Transverse colon (tissue), 4 donors: ENCODE measurements around the gene SPG11. TPM values are rescaled to one million over a fixed set of nuclear protein-coding genes. Genes with fewer than 3 reads are reported as not detected.

ENCODE experiments used
- DNase-seq: peaks from one replicate; pipeline ENCODE4 v3.0.0-alpha.2; 2019
- H3K27ac ChIP-seq, 4 donors: fragments of 200-600 bp; sonication (generic); 2 replicates each; pipeline ENCODE4 v1.5.1; 2016 to 2018; ENCODE audit warnings: inconsistent platforms in 4 of 4
- H3K27me3 ChIP-seq: fragments of 200-600 bp; sonication (generic); 2 replicates; pipeline ENCODE4 v1.5.1; 2017; ENCODE audit warnings: inconsistent platforms
- H3K36me3 ChIP-seq, 4 donors: fragments of 200-600 bp; sonication (generic); 2 replicates each; pipeline ENCODE4 v1.5.1; 2017 to 2019; ENCODE audit warnings: inconsistent platforms in 4 of 4
- H3K4me1 ChIP-seq, 4 donors: fragments of 200-600 bp; sonication (generic); 2 replicates each; pipeline ENCODE4 v1.5.1; 2017 to 2020; ENCODE audit warnings: inconsistent platforms in 4 of 4
- H3K4me3 ChIP-seq, 4 donors: fragments of 200-600 bp; sonication (generic); 1 replicate in 1 of 4; 2 replicates in 3 of 4; pipeline versions ENCODE4 v1.5.1 to v1.6.1; 2017 to 2019; ENCODE audit warnings: inconsistent platforms in 4 of 4
- H3K9me3 ChIP-seq, 2 donors: fragments of 200-600 bp; sonication (generic); 2 replicates each; pipeline ENCODE4 v1.5.1; 2017 to 2019; ENCODE audit warnings: inconsistent platforms in 2 of 2
- CTCF ChIP-seq, 5 experiments: fragments of 200-600 bp in 3 of 5; fragments of 450-650 bp in 2 of 5; sonication (generic) in 3 of 5; IDR thresholded peaks; 1 replicate in 2 of 5; 2 replicates in 3 of 5; pipeline ENCODE4 v1.5.1; 2016 to 2017; ENCODE audit warnings: antibody characterized with exemption in 5 of 5, inconsistent platforms in 3 of 5, mild to moderate bottlenecking in 2 of 5, moderate library complexity in 1 of 5
- EP300 ChIP-seq: sonication (generic); formaldehyde crosslinking; IDR thresholded peaks from one replicate; pipeline ENCODE4 v1.6.1; 2017; ENCODE audit warnings: antibody characterized with exemption, low read depth
- POLR2A ChIP-seq: fragments of 450-650 bp; IDR thresholded peaks from one replicate; pipeline ENCODE4 v1.6.1; 2016; ENCODE audit warnings: antibody characterized with exemption, mild to moderate bottlenecking, moderate library complexity
- POLR2AphosphoS5 ChIP-seq, 3 donors: sonication (generic); formaldehyde crosslinking; IDR thresholded peaks; one replicate each; pipeline ENCODE4 v1.6.1; 2016; ENCODE audit warnings: antibody characterized with exemption in 3 of 3
- WGBS, 2 donors: methylation state at CpG; one replicate each; pipeline ENCODE4 v1.1.5; 2018; ENCODE audit warnings: low coverage in 1 of 2; 5-methylcytosine and 5-hydroxymethylcytosine counted together
- in situ Hi-C, 4 donors: fragments of 200-750 bp; cut with MboI; loops; one replicate each; pipeline versions ENCODE4 v1.15.0 to v1.15.1; 2017; ENCODE audit warnings: low sequenced_read_pairs in 3 of 4, low pct_ligation_motif_present in 1 of 4, low pct_unique_long_range_greater_than_20kb in 1 of 4
- intact Hi-C: fragments of 100-400 bp; cut with DNase I; formaldehyde crosslinking; loops from one replicate; pipeline ENCODE4 v1.15.1; 2023; ENCODE audit warnings: low total_unique reads
- total RNA-seq, 4 donors: library from RNA; depleted of rRNA; stranded (reverse); fragments of >200 nt; gene quantifications; one replicate each; pipeline ENCODE4 v1.1.0, GENCODE V29; 2016

SPG11 gene
- total RNA-seq, 4 donors from 2014 or later = 79.7 to 149 (median 103) TPM

DNA sequence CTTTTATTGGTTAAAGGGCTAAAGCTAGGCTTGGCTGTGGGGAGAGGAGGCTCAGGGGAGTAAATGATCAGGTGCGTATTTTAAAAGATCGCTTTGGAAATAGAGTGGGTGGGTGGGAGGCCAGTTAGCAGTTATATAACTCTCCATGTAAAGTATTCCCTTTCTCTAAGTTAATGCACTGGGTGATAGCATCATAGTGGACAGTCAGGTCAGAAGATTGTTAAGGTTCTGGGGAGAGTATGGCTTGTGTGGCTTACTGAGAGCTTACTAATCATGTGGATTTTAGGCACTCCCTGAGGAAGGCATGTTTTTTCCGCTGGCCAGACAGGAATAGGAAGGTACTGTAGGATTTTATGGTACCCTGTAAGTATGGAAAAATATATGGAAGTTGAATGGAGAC is 132.8 kb downstream of the SPG11 start:
- in situ Hi-C loops = no loop called here

GRCh38 chr15:44529864-44530604 is 133.4 kb downstream of the SPG11 start:
- H3K9me3 ChIP-seq = no peaks in the 10 kb centered on the region
- 73 to 80% methylated on average over 9 to 10 of the region's 10 CpGs for WGBS, 2 donors
- peaks cover 0 to 2% (median 0%) of the 10 kb centered on the region in 4 donors for H3K4me1 ChIP-seq
- H3K27me3 ChIP-seq = no peaks in the 10 kb centered on the region
- intact Hi-C loops = loop anchor here (10.0 kb wide), 1 partner anchor 105 kb away; the partner anchor contains the start of gene CTDSPL2
- no peak overlapping the region for H3K27ac ChIP-seq
- H3K4me3 ChIP-seq = no peak overlapping the region
- peaks cover 0 to 15% (median 4%) of the 10 kb centered on the region in 4 donors for H3K36me3 ChIP-seq
- no peak for DNase-seq
- no peak for TF ChIP-seq EP300
- TF ChIP-seq POLR2AphosphoS5 (IDR thresholded peaks at IDR 0.05) = no peak
- no peak for TF ChIP-seq POLR2A
- TF ChIP-seq CTCF (IDR thresholded peaks at IDR 0.05) = no peak
- in situ Hi-C loops = no loop called here

More for the DNA sequence above, 132.8 kb downstream of the SPG11 start:
- H3K4me1 ChIP-seq = peaks cover 0 to 8% (median 4%) of the 10 kb centered on the region in 4 donors
- no peak for DNase-seq
- H3K36me3 ChIP-seq = peaks cover 0 to 9% (median under 1%) of the 10 kb centered on the region in 4 donors
- H3K9me3 ChIP-seq = no peaks in the 10 kb centered on the region
- TF ChIP-seq CTCF (IDR thresholded peaks at IDR 0.05) = no peak
- H3K4me3 ChIP-seq = no peak overlapping the region
- 92 to 98% methylated on average over 3 of the region's 3 CpGs for WGBS, 2 donors
- intact Hi-C loops = loop anchor here (10.0 kb wide), 1 partner anchor 106 kb away; the partner anchor contains the start of gene CTDSPL2
- H3K27ac ChIP-seq = no peak overlapping the region
- no peaks in the 10 kb centered on the region for H3K27me3 ChIP-seq

DNA sequence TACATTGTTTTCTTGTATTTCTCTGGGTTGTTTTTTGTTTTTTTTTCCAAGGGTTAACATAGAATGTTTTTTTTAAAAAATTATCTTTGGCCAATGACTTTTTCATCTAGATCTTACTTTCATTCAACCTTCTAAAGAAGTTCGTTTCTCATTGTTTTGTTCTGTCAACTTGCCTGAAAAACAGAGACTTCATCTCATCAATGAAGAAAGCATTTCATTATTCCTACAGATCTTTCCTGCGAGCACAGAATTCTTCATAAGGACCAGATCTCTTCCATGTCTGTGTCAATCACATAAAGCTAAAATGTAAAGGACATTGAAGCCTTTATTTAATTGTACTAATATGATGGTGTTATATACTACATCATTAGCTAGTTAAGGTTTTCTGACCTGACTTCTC is 136.2 kb downstream of the SPG11 start:
- Histone ChIP-seq H3K4me1 (no peaks in the 10 kb centered on the region), H3K27me3 (no peaks in the 10 kb centered on the region), H3K36me3 (peaks cover 0 to 30% (median 9%) of the 10 kb centered on the region in 4 donors), H3K27ac (no peak overlapping the region), H3K9me3 (no peaks in the 10 kb centered on the region), H3K4me3 (no peak overlapping the region)
- TF ChIP-seq CTCF (IDR thresholded peaks at IDR 0.05) (no peak), EP300 (no peak), POLR2A (no peak), POLR2AphosphoS5 (IDR thresholded peaks at IDR 0.05) (no peak)
- intact Hi-C loops (no loop called here), in situ Hi-C loops (no loop called here)
- WGBS, 2 donors = 79 to 88% methylated on average over 2 of the region's 2 CpGs
- no peak for DNase-seq

DNA sequence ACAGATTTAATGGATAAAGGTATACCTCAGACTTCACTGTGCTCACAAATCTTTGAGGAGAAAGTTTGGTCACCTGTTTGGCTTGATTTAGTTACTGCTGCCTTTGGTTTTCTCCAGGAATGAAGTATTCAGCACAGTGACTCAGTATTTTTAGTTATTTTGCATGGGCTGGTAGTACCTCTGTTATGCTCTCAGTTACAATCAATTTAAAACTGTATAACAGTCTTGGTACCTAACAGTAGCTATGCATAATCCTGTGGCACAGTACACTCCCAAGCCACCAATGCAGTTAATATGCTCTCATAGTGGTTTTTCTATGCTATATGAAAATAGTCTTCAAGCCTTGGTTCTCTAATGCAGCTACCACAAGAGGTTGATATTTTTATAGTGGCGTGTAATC is 138.4 kb downstream of the SPG11 start:
- Histone ChIP-seq H3K27ac (no peak overlapping the region), H3K4me3 (no peak overlapping the region), H3K36me3 (peaks cover 0 to 41% (median 13%) of the 10 kb centered on the region in 4 donors), H3K4me1 (no peaks in the 10 kb centered on the region), H3K27me3 (no peaks in the 10 kb centered on the region), H3K9me3 (no peaks in the 10 kb centered on the region)
- DNase-seq = no peak
- intact Hi-C loops = no loop called here
- TF ChIP-seq POLR2A (no peak), EP300 (no peak)
- 97 to 100% methylated on average over 1 of the region's 1 CpG for WGBS, 2 donors
- in situ Hi-C loops = no loop called here

DNA sequence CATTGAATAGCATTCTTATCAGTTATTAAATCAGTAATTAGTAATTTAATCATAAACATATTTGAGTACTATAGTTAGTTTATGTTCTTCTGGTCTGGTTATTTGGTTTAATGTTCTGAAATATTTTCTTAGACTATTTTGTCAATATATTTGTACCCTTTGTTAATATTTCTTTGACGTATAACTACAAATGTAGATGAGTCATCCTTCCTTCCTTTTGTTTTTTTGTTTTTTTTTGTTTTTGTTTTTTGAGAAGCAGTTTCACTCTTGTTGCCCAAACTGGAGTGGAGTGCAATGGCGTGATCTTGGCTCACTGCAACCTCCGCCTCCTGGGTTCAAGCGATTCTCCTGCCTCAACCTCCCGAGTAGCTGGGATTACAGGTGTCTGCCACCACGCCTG is 143.9 kb downstream of the SPG11 start:
- H3K27ac ChIP-seq = no peak overlapping the region
- intact Hi-C loops = no loop called here
- in situ Hi-C loops = no loop called here

More for the DNA sequence above, 143.9 kb downstream of the SPG11 start:
- Histone ChIP-seq H3K27me3 (no peaks in the 10 kb centered on the region), H3K4me1 (no peaks in the 10 kb centered on the region), H3K36me3 (peaks cover 0 to 40% (median 11%) of the 10 kb centered on the region in 4 donors), H3K4me3 (no peak overlapping the region), H3K9me3 (no peaks in the 10 kb centered on the region)
- WGBS, 2 donors = 73 to 86% methylated on average over 5 to 6 of the region's 6 CpGs
- DNase-seq = no peak
- no peak for TF ChIP-seq POLR2AphosphoS5 (IDR thresholded peaks at IDR 0.05)
- TF ChIP-seq POLR2A = no peak
- no peak for TF ChIP-seq EP300
